OCI-LY1 (cell line): ENCODE data around the gene CPXM2.

Experiments used
- H2AFZ ChIP-seq: fragments of 200-600 bp; sonication (generic), shearing (Covaris generic); 2 replicates; pipeline ENCODE4 v1.6.0; 2014; ENCODE audit warnings: antibody characterized with exemption, mild to moderate bottlenecking, low read length
- H3F3A ChIP-seq: fragments of 200-600 bp; sonication (generic), shearing (Covaris generic); 2 replicates; pipeline ENCODE4 v1.6.0; 2014; ENCODE audit warnings: mild to moderate bottlenecking, antibody characterized with exemption, low read length, moderate library complexity; ENCODE audit not compliant: insufficient read depth
- H3K27ac ChIP-seq: fragments of 200-600 bp; sonication (generic); 2 replicates; pipeline ENCODE4 v1.5.1; 2014; ENCODE audit warnings: low read length, mixed run types, mild to moderate bottlenecking, low read depth; ENCODE audit not compliant: poor library complexity, severe bottlenecking
- H3K27me3 ChIP-seq: fragments of 200-600 bp; sonication (generic); 2 replicates; pipeline ENCODE4 v1.6.0; 2014; ENCODE audit warnings: antibody characterized with exemption, mild to moderate bottlenecking, low read length, moderate library complexity; ENCODE audit not compliant: insufficient read depth
- H3K36me3 ChIP-seq: fragments of 200-600 bp; sonication (generic); 2 replicates; pipeline ENCODE4 v1.6.1; 2014; ENCODE audit warnings: mild to moderate bottlenecking, antibody characterized with exemption, low read length, moderate library complexity, mixed read lengths; ENCODE audit not compliant: insufficient read depth
- H3K4me1 ChIP-seq: fragments of 200-600 bp; sonication (generic); 2 replicates; pipeline ENCODE4 v1.5.1; 2014; ENCODE audit warnings: mild to moderate bottlenecking, low read length, moderate library complexity; ENCODE audit not compliant: insufficient read depth, severe bottlenecking
- H3K4me2 ChIP-seq: fragments of 200-600 bp; sonication (generic), shearing (Covaris generic); 2 replicates; pipeline ENCODE4 v1.6.1; 2014; ENCODE audit warnings: low read length
- H3K4me3 ChIP-seq: fragments of 200-600 bp; sonication (generic); 2 replicates; pipeline ENCODE4 v1.5.1; 2014; ENCODE audit warnings: low read length, low read depth, mild to moderate bottlenecking, mixed read lengths; ENCODE audit not compliant: poor library complexity, severe bottlenecking
- H3K79me2 ChIP-seq: fragments of 200-600 bp; shearing (Covaris generic); 2 replicates; pipeline ENCODE4 v1.6.1; 2016; ENCODE audit warnings: mixed run types, low read length, mixed read lengths; ENCODE audit not compliant: insufficient read depth
- H3K9ac ChIP-seq: fragments of 200-600 bp; sonication (generic), shearing (Covaris generic); 2 replicates; pipeline ENCODE4 v1.6.1; 2014; ENCODE audit warnings: mild to moderate bottlenecking, low read length, mixed read lengths
- H3K9me2 ChIP-seq: fragments of 200-600 bp; sonication (generic), shearing (Covaris generic); 2 replicates; pipeline ENCODE4 v1.6.1; 2014; ENCODE audit warnings: low read depth, mild to moderate bottlenecking, low read length, mixed read lengths
- H3K9me3 ChIP-seq: fragments of 200-600 bp; shearing (Covaris generic); 2 replicates; pipeline ENCODE4 v1.6.1; 2014; ENCODE audit warnings: low read length, mixed read lengths
- H4K20me1 ChIP-seq: fragments of 200-600 bp; sonication (generic), shearing (Covaris generic); 2 replicates; pipeline ENCODE4 v1.6.0; 2016; ENCODE audit warnings: mild to moderate bottlenecking, low read length; ENCODE audit not compliant: insufficient read depth
- EZH2 ChIP-seq: fragments of 200-600 bp; sonication (generic), shearing (Covaris generic); IDR thresholded peaks from 2 replicates; pipeline ENCODE4 v1.8.0; 2017; ENCODE audit warnings: borderline replicate concordance, mixed run types, mild to moderate bottlenecking, antibody characterized with exemption, low read length, moderate library complexity, mixed read lengths
- TF ChIP-seq, protein P1 (sequence below): fragments of 200-600 bp; sonication (generic), shearing (Covaris generic); IDR thresholded peaks from 2 replicates; pipeline ENCODE4 v1.5.1; 2017; ENCODE audit warnings: mild to moderate bottlenecking, antibody characterized with exemption, low read length, moderate library complexity, mixed read lengths

CPXM2 gene

GRCh38 chr10:123724747-123725146 is 166.9 kb downstream of the CPXM2 start:
- Histone ChIP-seq H3K36me3 (no peaks in the 10 kb centered on the region), H3K27me3 (no peaks in the 10 kb centered on the region; the same call in 1 of the 2 replicates), H3K9me3 (no peaks in the 10 kb centered on the region), H3K4me1 (no peaks in the 10 kb centered on the region), H4K20me1 (no peaks in the 10 kb centered on the region), H3K4me2 (no peak overlapping the region), H3K27ac (no peak overlapping the region), H3F3A (no peaks in the 10 kb centered on the region), H3K9me2 (no peaks in the 10 kb centered on the region), H3K9ac (no peak overlapping the region), H3K79me2 (no peaks in the 10 kb centered on the region), H3K4me3 (no peak overlapping the region), H2AFZ (no peak overlapping the region)
- TF ChIP-seq EZH2: no peak

GRCh38 chr10:123722351-123722750 is 169.3 kb downstream of the CPXM2 start:
- no peaks in the 10 kb centered on the region; the same call in 1 of the 2 replicates for H3K27me3 ChIP-seq
- H3K79me2 ChIP-seq: no peaks in the 10 kb centered on the region
- no peak overlapping the region for H3K27ac ChIP-seq
- no peaks in the 10 kb centered on the region for H3K9me2 ChIP-seq
- H3K4me3 ChIP-seq: no peak overlapping the region
- no peaks in the 10 kb centered on the region for H3K4me1 ChIP-seq
- H3K36me3 ChIP-seq: no peaks in the 10 kb centered on the region
- H3K9ac ChIP-seq: no peak overlapping the region
- H3F3A ChIP-seq: no peaks in the 10 kb centered on the region
- no peak overlapping the region for H2AFZ ChIP-seq
- no peak for TF ChIP-seq EZH2
- TF ChIP-seq, protein P1, sequence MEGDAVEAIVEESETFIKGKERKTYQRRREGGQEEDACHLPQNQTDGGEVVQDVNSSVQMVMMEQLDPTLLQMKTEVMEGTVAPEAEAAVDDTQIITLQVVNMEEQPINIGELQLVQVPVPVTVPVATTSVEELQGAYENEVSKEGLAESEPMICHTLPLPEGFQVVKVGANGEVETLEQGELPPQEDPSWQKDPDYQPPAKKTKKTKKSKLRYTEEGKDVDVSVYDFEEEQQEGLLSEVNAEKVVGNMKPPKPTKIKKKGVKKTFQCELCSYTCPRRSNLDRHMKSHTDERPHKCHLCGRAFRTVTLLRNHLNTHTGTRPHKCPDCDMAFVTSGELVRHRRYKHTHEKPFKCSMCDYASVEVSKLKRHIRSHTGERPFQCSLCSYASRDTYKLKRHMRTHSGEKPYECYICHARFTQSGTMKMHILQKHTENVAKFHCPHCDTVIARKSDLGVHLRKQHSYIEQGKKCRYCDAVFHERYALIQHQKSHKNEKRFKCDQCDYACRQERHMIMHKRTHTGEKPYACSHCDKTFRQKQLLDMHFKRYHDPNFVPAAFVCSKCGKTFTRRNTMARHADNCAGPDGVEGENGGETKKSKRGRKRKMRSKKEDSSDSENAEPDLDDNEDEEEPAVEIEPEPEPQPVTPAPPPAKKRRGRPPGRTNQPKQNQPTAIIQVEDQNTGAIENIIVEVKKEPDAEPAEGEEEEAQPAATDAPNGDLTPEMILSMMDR: no peak
- H3K4me2 ChIP-seq: no peak overlapping the region
- no peaks in the 10 kb centered on the region for H3K9me3 ChIP-seq
- no peaks in the 10 kb centered on the region for H4K20me1 ChIP-seq

DNA sequence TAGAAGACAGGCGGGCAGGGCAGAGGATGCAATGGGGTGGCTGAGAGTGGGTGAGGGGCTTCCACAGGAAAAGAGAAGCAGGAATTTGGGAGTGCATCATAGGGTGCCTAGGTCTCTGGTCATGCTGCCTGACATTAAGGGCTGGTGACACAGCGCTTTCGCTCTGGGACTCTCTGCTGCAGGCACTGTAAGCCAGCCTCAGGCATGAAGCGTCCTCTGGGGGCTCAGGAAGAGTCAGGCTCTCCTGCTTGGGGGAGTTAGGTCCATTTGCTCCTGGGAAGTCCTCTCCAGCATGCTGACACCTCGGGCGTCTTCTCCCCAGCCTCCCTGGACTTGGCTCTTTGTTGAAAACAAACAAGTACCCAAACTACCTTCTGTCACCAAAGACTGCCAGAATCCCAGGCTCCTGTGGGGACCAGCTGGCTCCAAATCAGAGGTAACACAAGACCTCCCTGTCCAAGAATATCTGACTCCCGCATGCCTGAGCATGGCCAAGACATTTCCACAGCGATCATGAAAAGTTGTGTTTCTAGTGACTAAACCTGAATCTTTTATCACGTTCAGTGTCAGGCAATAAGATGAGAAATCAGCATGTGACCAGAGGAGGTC is 170.1 kb downstream of the CPXM2 start:
- Histone ChIP-seq H3K4me2 (no peak overlapping the region), H3K9me3 (no peaks in the 10 kb centered on the region), H2AFZ (no peak overlapping the region), H4K20me1 (no peaks in the 10 kb centered on the region), H3K27ac (no peak overlapping the region), H3K36me3 (no peaks in the 10 kb centered on the region), H3K4me3 (no peak overlapping the region), H3K79me2 (no peaks in the 10 kb centered on the region), H3K4me1 (no peaks in the 10 kb centered on the region), H3K9ac (no peak overlapping the region), H3K9me2 (no peaks in the 10 kb centered on the region), H3F3A (no peaks in the 10 kb centered on the region), H3K27me3 (no peaks in the 10 kb centered on the region; the same call in 1 of the 2 replicates)
- no peak for TF ChIP-seq EZH2
- TF ChIP-seq, protein P1: no peak

- no peak for TF ChIP-seq EZH2
- TF ChIP-seq, protein P1: no peak
- Histone ChIP-seq H3K36me3 (no peaks in the 10 kb centered on the region), H3F3A (no peaks in the 10 kb centered on the region)
These were observed 171.1 kb downstream of the CPXM2 start for GRCh38 chr10:123720536-123720935.

More at GRCh38 chr10:123720536-123720935, 171.1 kb downstream of the CPXM2 start:
- no peak overlapping the region for H2AFZ ChIP-seq
- no peak overlapping the region for H3K4me3 ChIP-seq
- no peaks in the 10 kb centered on the region for H3K9me3 ChIP-seq
- H3K27ac ChIP-seq: no peak overlapping the region
- H3K9ac ChIP-seq: no peak overlapping the region
- H3K27me3 ChIP-seq: no peaks in the 10 kb centered on the region; the same call in 1 of the 2 replicates
- H4K20me1 ChIP-seq: no peaks in the 10 kb centered on the region
- no peaks in the 10 kb centered on the region for H3K79me2 ChIP-seq
- no peak overlapping the region for H3K4me2 ChIP-seq
- no peaks in the 10 kb centered on the region for H3K4me1 ChIP-seq
- H3K9me2 ChIP-seq: no peaks in the 10 kb centered on the region
